A673 (cell line): Measurements from ENCODE around the gene BOLA2B.
"Not testable (repeated sequence)": the region's sequence is repeated elsewhere in the genome, so short reads cannot be mapped to it uniquely, and the experiment has no call there.

ENCODE experiments used
- CTCF ChIP-seq: fragments of 300-800, 200-600 bp; sonication (generic); conservative IDR thresholded peaks from 2 replicates; pipeline ENCODE4 v1.5.1; 2017; ENCODE audit warnings: low read depth, mild to moderate bottlenecking, antibody characterized with exemption, low read length, moderate library complexity, mixed read lengths
- EZH2 ChIP-seq: fragments of 200-600 bp; sonication (generic); IDR thresholded peaks from 2 replicates; pipeline ENCODE4 v1.6.1; 2017; ENCODE audit warnings: borderline replicate concordance, low read depth, mild to moderate bottlenecking, mixed read lengths, antibody characterized with exemption, low read length; ENCODE audit not compliant: poor library complexity, severe bottlenecking

DNA sequence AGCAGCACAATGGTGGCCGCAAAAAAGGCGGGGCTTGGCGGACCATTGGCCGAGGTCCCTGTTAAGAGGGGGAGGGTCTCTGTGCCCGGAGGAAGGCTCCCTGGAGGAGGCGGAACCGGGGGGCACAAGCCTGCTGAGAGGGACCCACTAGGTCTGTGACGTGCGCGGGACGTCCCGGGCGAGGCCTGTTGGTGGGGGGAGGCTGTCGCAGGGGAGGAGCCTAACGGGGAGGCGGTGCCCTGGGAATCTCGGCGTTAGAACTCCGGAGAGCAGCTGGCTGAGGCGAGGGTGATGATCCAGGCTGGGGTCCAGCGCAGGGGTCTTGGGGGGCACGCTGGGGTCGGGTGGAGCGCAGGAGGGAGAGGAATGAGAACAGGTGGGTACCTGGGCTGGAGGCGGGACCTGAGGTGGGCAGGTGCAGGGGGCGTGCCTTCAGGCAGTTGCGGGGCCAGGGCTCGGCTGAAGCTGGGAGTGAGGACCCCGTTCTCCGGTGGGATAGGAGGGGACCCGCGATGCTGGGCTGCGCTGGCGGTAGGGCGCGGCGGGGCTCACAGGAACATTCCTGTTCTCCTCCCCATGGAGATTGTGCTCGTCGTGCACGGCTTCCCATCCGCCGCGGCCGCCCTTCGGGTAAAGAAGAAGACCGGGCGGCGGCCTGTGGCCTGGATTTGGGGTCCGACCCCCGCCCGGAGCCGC lies 12.2 kb upstream of the BOLA2B start:
- not testable (repeated sequence) for TF ChIP-seq CTCF, EZH2
